ENCODE data around the gene ARHGAP10.

The ARHGAP10 gene

DNA sequence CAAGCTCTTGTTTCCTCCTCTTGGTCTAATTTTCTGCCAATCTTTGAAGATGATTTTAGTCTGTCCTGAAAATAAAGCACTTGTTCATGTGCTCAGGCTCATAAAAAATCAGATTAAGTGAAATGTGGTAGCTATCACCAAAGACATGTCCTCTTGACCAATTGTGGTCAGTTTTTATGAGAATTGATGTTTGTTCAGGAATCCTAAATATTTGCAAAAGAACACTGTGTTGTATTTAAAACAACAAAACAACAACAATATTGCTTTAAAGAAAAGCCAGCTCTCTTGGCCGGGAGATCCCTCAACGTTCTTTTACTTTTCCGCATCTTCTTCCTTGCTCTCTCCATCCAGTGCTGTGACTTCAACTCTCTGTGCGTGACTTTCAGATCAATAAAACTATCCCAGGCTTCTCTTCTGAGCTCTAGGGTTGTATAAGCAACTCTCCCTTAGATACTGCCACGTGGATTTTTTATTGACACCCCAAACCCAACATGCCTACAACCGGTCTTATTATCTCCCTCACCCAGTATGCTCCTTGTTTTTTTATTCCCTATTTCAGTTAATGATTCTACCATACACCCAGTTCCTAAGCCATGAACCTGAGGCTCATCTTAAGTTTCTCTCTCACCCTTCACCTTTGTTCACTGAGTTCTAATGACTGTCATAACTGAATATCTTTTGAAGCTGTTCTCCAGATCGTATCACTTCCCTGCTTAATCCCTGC lies 309.9 kb downstream of the ARHGAP10 start:
- DNase-seq (ENCODE audit: low read depth) = no peak

DNA sequence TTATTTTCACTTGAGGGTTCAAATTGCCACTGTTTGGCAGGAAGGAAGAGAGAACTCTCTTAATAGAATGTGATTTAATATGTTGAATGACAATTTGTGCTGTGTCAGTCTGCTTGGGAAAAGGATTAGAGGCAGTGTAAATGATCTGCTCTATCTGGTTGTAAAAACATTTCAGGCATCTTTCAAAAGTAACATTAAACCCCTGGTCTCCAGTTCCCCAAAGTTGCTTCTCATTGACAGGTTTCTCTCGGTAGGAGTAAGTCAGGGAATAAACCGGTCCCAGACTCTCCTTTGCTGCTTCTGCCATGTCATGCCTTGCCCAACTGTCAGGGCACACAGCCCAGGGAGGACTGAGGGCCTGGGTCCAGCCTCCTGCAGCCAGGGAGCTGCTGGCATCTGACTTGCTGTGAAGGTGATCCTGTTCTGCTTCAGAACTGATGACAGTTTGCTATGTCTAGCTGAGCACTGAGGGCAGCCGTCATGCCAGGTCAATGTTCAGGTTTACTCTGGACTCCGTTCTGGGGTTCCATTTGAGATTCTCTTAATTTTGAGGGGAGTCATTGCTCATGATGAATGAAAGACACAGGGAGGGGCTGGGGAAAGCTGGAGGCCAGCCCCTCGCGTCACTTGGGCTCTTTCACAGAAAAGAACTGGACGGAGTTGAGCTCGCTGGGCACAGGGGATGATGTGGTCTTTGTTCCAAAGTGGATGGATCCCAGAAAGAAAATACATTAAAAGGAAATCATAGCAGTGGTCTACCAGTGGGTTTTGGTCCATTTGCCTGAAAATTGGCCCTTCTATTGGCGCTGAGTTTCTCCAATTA lies 312.4 kb downstream of the ARHGAP10 start:
- DNase-seq (ENCODE audit: low read depth) = no peak

DNA sequence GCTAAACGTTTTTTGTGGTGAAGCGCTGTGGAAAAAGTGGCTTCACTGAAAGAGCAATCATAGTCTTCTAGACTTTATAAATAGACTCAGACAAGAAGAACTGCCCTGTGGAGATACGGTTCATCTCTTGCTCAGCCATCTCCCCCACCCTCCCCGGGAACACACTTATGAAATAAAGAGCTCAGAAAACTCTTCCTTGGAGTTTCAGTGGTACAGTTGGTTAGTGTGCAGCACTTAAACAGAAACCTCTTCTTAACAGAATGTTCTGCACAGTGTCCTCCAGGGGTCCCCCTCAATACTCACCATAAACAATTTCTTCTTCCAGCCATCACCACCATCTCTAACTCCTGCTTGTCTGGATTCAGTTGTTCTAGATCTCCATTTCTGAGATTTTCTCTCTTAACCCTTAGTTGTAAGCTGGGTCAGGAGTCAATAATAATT lies 313.0 kb downstream of the ARHGAP10 start:
- DNase-seq (ENCODE audit: low read depth) = no peak

DNA sequence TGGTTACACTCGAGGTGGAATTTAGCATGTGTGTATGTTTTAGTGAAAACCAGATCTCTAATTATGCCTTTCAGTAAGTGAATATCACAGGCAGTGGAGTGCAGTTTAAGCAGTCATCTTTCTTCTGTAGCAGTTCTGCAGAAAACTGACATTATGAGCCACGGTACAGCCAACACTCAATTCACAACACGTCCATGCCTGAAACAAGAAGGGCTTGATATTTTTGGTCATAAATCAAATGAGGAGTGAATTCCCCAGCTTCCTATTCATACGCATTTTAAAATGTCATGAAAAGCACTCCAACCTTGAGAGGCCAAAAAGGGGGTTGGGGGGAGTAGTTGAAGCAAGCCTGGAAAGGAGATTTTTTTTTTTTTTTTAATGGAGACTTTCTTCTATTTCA lies 316.7 kb downstream of the ARHGAP10 start:
- DNase-seq (ENCODE audit: low read depth) = no peak

DNA sequence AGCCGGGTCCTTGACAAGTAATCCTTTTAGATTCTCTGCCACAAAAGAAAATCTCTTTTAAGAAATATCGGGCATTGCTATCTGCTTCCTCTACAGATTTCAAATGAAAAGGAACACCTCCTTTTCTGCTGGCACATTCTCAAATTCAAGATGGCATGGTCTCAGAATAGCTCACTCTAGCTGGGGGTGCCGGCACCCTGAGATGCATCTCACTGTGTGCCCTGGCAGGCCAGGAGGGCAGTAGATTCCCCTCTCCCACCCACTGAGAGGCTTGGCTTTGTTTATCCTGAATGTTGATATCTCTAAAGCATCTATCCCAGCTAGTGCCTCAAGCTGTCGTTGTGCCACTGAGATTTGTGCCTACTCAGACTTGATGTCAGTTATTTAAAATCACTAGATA lies 319.5 kb downstream of the ARHGAP10 start:
- no peak for DNase-seq (ENCODE audit: low read depth)

DNA sequence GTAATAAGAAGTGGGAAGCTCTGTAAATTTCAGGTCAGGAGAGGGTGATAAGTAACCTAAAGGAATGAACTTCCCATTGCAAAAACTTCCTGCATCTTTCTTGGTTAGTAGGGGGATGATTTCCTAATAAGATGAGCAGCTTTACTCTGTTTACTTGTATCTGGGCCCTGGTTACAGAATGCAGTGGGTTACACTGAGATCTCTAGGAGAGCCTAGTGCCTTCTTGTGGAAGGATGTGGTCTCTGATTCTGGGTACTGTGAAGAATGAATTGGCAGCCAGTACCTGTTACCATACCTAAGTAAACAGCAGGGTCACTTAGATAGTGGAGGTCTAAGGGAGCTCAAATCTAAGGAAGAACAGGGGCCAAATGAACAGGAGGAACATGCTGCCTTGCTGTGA lies 320.6 kb downstream of the ARHGAP10 start:
- no peak for DNase-seq (ENCODE audit: low read depth)

DNA sequence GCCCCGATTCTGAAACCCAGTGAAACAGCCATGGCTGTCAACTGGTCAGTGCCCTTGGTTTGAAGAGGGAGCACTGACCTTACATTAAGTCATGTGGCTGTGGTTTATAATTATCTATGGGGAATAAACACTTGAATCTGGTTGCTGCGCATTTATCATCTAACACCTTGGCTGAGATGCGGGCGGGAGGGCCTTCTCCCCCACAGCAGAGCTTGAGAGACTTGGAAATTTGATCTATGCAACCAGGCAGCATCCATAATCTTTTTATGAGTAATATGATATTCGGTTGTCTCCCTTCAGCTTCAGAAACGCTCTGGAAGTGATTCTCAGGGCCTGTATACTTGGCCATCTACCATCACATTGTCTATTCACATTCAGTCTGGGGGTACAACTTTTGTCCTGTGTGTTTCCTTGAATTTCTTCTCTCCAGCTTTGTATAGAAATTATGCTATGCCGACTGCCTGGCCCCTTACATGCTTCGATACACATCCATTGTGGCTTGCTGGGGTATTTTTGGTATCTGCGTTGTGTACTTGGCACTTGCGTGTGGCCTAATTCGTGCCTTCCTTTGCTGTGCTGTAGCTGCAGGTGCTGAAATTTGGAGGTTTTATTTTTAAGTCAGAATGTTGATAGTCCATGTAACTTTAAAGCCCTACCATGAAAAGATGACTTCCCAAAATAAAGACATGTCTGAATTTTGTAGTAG lies 321.6 kb downstream of the ARHGAP10 start:
- no peak for DNase-seq (ENCODE audit: low read depth)

DNA sequence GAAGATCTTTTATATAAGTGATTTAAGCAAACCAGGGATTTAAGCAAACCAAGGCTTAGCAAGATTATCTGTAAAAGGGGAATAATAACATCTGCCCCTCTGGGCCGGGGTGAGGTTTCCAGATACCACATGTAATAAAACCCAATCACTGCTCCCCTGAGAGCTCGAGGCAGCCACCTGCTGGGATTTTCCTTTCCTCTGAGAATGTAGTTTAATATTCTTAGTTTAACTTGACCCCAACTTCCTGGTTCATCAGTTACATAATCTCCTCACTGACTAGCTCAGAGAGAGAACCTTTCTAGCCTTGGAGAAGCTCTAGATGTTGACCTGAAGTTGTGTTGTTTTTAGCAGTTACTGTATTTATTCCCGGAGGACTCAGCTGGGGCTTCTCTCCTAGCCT lies 322.4 kb downstream of the ARHGAP10 start:
- no peak for DNase-seq (ENCODE audit: low read depth)

DNA sequence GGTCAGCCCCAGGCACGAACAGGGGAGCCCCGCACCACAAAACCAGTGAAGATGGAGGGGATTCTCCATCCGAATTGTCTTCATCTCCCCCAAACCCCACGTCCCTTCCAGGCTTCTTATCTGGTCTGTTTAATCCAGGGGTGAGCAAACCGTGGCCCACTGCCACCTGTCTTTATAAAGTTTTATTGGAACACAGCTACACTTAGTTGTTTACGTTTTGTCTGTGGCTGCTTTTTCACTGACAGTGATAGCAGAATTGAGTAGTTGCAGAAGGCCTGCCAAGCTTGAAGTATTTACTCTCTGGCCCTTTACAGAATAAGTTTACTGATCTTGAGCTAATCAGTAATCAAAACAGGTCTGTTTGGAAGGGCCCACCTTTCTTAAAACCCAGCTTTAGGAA lies 324.0 kb downstream of the ARHGAP10 start:
- no peak for DNase-seq (ENCODE audit: low read depth)

DNA sequence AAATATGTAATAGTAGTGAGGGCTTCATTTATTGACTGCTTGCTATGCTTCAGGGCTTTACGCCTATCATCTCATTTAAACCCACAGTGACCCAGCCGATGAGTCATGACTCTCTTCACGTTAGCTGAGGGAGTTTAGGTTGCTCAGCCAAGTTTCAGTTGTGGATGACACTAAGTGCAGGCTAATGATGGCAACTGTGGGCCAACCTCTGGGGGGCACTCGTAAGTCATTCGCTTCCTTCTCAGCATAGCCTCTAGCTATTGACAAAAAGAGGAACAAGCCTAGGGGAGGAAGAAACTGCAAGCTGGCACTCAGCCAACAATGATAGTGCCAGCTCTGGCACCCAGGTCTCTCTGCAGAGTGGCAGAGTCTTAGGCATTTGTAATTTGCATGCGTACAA lies 325.0 kb downstream of the ARHGAP10 start:
- peak; percentile 38 for DNase-seq (ENCODE audit: low read depth)

DNA sequence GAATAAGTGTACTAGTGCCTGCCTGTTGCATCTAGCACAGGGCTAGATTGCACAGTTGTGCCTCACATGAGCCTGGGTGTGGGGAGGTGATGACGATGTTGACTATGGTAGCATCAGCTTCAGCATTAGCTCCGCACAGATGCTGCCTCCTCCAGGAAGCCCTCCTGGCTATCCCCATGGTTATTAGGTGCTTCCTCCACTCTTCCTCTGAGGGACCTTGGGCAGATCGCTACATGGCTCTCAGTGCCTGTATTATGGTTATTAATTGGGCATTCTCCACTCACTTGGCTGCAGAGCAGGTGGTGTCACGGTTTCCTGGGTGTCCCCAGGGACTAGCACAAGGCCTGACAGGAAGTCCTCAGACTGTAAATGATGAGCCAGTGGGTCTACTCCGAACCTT lies 325.6 kb downstream of the ARHGAP10 start:
- no peak for DNase-seq (ENCODE audit: low read depth)

DNA sequence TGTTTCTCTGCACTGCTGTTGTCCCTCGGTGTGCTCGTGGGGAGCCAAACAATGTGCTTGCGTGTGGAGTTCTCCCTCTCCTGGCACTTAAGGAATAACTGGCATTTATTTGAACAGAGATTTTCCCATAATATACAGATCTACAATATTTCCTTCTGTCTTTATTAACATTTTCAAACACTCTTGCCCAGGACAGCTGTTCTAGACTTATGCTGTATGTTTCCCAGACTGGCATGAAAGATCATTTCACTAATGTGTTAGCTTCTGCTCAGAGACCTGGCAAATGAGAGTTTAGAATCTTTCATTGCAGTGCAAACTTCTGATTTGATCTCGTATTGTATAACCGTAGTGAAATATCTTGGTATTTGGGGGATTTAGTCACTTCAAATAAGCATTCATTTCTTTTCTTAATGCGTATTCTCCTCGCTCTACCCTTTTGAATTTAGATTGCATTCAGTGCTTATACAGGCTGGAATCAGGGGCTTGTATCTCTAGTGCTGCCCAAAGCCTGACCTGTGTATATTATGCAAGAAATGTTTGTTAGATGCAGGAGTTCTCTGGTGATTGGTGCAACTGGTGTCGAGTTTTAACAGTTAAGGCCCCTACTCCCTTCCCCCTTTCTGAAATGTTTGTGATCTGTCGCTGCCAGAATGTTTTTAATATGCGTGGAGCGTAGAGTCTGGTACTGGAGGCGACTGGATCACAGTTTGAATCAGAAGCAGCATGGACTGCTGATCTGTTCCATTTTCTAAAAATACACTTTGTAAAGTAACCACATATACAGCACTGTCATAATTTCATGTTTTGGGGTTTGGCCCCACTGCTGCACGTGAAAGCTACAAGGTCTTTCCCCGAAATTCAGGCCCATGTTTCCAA lies 326.3 kb downstream of the ARHGAP10 start:
- DNase-seq (ENCODE audit: low read depth) = no peak

DNA sequence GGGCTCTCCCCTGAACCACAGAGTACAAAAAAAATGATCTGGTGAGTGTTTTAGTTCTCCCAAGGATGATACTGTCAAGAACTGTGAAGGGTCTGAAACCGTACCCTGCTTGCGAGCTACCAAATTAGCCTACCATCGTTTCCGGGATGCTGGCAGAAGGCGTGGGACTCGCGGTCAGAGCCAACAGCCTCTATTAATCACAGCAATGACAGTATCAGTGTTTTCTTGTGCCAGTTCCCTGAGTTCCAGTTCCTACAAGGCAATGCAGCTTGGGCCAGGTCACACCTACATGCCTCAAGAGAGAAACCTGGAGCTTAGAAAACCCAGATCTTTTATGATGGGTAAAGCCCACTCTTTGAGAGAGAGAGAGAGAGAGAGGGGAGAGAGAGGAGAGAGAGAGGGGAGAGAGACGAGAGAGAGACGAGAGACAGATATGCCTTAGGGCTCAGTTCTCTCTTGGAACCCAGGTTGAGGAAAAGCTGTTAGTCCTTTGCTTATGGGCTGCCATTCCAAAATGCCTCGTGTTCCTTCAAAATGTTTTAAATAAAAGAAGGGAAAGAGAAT lies 327.8 kb downstream of the ARHGAP10 start:
- no peak for DNase-seq (ENCODE audit: low read depth)

DNA sequence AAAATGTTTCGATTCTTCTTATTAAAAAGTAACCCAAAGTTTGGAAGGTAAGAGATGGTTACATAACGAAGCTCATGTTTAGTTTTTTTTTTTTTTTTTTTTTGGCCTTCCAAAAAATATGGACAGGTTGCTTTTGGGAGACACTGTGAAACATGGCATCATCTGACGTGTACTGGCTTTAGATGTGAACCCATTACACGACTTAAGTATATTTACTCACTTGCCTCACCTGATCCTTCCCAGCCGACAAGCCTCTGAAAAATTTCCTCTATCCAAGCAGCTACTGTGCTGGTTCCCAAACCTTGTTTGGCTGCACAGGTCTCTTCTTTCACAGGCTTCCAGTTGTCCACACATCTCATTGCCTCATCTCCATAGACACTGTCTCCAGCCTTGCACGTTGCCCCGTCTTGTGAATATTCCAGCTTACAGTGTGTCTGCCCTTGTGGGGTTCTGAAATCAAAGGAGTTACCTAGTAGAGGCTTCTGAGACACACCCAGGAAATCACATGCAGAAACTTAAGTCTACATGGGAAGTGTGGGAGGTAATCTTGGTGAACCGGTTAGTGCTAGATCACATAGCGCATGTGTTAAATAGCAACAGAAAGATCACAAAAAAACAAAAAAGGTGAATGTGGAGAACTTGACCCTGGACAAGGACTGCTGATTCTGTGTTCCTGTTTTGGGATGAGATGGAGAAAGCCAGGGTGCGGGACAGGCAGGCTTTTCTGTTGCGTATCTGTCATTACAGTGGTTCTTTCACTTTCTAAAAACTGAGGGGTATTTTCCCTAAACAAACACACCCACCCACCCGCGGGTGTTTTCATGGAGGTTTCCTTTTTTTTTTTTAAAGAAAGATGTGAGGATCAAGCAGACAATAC lies 328.6 kb downstream of the ARHGAP10 start:
- no peak for DNase-seq (ENCODE audit: low read depth)

DNA sequence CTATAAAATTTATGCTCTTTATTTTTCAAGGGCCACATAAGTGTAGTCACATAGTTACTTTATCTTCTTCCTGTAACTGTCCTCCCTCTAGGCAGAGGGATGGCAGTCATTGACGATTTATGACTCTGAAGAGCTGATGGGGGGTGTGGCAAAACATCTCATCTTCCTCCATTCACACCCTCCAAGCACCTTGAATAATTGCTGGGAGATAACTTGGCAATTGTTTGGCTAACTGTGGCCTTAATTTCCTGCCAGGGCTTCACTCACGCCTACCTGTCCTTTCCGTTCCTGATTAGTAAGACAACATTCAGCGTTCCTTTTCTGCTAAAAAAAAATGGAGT lies 329.2 kb downstream of the ARHGAP10 start:
- no peak for DNase-seq (ENCODE audit: low read depth)

DNA sequence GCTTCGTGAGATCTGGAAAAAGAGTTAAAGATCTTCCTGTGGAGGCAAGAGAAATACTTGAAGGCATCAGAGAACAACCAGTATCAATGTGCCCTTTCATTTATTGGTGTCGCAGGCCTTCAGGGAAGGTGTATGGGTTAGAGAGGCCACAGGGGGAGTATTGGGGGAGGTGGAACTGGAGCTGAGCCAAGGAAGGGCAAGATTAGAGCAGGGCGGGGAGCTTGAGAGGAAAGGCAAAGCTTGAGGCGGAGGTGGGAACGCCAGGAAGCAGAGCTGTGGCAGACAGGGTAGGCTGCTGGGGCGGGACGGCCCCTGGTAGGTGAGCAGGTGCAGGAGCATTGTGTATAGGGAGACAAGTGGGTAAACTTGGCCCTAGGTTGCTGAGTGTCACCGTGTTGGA lies 329.9 kb downstream of the ARHGAP10 start:
- no peak for DNase-seq (ENCODE audit: low read depth)

DNA sequence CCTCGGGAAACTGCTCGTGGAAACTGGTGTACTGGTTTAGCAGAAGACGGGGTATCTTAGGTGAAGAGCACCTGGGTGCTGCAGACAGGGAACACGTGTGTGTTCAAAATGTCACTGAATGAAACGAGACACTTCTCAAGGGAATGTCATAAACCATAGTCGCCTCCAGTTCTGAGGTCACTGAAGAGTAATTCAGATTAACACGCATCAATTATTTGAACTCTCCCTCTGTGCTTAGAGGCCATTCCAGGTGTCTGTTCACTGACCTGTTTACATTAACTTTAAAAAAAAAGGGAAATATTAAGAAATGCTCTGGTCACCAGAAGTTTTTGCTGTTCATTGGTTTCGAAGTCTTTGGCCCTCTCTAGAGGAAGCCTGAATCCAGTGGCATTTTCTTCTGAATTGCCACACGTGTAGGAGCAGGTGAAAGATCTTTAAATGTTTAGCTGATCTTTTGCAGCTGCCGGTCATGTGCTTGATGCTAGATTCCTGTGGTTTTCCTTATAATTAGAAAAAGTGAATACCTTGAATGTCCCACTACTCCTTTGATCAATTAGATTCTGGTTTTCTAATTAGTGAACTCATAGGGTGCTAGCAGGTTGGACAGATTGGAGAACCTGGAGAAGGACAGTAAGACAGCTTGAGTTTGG lies 330.5 kb downstream of the ARHGAP10 start:
- DNase-seq (ENCODE audit: low read depth) = no peak

DNA sequence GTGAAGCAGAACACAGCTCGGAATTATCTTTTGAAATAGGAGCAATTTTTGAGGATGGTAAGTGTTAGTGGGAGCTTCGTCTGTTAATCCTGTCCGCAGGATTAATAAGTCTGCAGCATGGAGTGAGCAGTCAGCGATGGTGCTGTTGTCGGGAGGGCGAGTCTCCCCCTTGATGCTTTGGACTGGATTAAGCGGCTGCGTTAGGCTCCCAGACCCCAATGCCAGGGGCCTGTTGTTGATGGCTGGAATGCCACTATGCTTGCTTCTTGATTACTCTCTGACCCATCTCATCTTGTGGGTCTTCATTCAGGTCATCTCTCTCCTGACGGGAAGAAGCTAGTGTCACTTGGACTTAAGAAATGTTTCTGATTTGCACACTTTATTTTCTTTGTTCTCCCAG lies 332.6 kb downstream of the ARHGAP10 start:
- DNase-seq (ENCODE audit: low read depth) = no peak

DNA sequence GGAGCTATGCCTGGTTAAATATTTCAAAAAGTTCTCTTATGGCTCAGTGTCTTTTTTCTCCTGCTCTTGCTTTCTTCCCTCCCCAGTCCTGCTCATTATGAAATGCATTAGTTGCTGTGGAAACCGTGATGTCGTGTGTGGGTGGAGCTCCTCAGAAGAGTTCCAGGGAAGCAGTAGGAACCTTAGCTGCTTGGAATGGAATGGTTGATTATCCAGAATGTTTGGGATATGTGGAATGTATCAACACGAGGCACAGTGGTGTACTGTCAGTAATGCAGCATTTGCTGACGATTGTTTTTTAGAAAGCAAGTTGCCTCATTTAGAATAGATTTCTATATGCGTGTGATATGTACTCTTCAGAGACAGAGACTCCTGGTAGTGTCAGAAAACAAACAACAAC lies 333.2 kb downstream of the ARHGAP10 start:
- no peak for DNase-seq (ENCODE audit: low read depth)

DNA sequence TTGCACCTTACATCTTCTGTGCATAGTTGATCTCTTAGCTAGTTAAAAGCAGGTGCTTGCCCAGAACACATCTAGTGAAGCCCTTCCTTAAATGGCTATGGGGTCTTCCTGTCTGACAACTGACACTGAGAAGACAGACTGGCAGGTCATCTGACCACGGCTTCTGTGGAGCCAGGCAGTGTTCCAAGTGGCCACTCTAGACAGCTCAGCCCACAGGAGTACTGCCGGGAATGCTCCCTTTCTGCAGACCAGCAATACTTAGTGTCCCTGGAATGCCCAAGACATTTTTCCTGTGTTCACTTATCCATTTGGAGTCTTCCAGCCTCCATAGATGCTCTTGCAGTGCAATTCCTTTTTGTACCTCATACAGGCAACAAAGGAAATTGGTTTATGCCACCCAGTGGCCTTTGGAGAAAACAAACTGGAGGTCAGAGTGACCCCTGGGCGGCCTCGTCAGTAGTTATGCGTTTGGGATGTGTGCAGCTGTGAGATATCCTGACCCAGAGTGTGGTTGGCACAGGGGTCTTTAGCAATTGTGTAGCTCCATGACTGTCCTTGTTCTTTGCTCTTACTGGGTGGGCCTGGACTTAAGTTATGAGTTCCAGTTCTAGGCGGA lies 335.5 kb downstream of the ARHGAP10 start:
- no peak for DNase-seq (ENCODE audit: low read depth)

Measured in stimulated activated CD8-positive, alpha-beta memory T cell treated with anti-CD3 and anti-CD28 coated beads, Interleukin-12 subunit alpha, Interleukin-12 subunit beta, amount 100 ng/mL, for 1 hour (primary cell).